Ascending aorta (tissue), 2 donors: Measurements from ENCODE around the gene IL22RA2. TPM values are rescaled to one million over a fixed set of nuclear protein-coding genes. Genes with fewer than 3 reads are reported as not detected.

Experiments
- DNase-seq, 2 donors: peaks; one replicate each; pipeline ENCODE4 v3.0.0-alpha.2; 2019; ENCODE audit warnings: low spot score in 2 of 2
- H3K27ac ChIP-seq, 2 donors: fragments of 200-600 bp; sonication (generic); one replicate each; pipeline ENCODE4 v1.5.1; 2016 to 2017; ENCODE audit warnings: mild to moderate bottlenecking in 1 of 2
- H3K27me3 ChIP-seq: fragments of 200-600 bp; sonication (generic); one replicate; pipeline ENCODE4 v1.5.1; 2017
- H3K36me3 ChIP-seq, 2 donors: fragments of 200-600 bp; sonication (generic); one replicate each; pipeline ENCODE4 v1.5.1; 2016
- H3K4me1 ChIP-seq, 2 donors: fragments of 200-600 bp; sonication (generic); one replicate each; pipeline ENCODE4 v1.5.1; 2016 to 2017; ENCODE audit warnings: mild to moderate bottlenecking in 1 of 2
- H3K4me3 ChIP-seq, 2 donors: fragments of 200-600 bp; sonication (generic); one replicate each; pipeline ENCODE4 v1.5.1; 2016 to 2017; ENCODE audit warnings: mild to moderate bottlenecking in 1 of 2
- H3K9me3 ChIP-seq, 2 donors: fragments of 200-600 bp; sonication (generic); one replicate each; pipeline ENCODE4 v1.5.1; 2016
- intact Hi-C: fragments of 100-400 bp; cut with DNase I; formaldehyde crosslinking; loops from one replicate; pipeline ENCODE4 v1.15.1; 2023
- total RNA-seq: library from RNA; depleted of rRNA; stranded (reverse); fragments of >200 nt; gene quantifications from one replicate; pipeline ENCODE4 v1.1.0, GENCODE V29; 2016
- TF ChIP-seq, protein P1 (sequence below), 3 experiments: fragments of 200-600 bp in 2 of 3; fragments of 450-650 bp in 1 of 3; sonication (generic) in 2 of 3; IDR thresholded peaks; one replicate each; pipeline ENCODE4 v1.5.1; 2016 to 2019; ENCODE audit warnings: antibody characterized with exemption in 3 of 3, mild to moderate bottlenecking in 1 of 3, moderate library complexity in 1 of 3

The IL22RA2 gene
- total RNA-seq, 1 donor from 2014 or later, result not detected

DNA sequence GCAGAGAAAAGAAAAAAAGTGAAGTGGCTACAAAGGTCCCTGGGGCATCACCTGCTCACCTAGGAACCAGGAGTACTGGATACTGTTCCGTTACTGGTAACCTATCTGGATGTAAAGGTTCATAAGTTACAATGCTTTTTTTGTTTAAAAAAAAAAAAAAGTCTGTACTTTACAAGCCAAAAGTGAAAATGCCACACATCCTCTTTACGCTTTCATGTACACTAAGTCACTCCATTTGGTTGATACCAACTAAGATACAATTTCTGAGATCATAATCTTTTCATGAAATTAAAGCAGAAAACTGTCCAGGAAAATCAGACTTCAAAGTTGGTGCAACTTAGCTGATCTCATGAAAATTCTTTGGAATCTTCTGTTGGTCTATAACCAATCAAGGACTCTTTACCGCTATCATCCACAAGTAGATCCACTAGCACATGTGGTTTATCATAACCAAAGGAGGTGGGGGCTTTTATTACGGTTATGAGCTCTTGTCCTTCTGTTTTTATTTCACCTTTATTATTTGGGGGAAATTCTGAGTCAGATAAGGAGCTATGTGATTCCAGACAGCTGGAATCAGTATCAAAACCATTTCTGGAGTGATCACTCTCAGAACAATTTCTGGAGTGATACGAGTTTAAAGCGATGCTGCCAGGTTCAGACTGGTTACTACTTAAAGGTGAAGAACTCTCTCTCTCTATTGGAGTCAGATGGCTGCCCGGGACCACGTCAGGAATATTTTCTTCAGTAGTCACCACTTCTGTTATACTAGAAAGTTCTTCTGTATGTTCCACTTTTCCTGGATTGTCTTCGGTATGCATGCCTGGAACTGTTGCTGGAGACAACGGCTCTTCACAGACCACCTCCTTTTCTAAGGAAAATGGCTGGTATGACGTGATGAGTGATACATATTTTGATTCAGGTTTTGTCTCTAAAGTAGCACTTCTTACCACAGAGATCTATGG is 24.5 kb upstream of the IL22RA2 start:
- DNase-seq, result no peak
- no peaks in the 10 kb centered on the region for H3K9me3 ChIP-seq
- H3K27ac ChIP-seq, result no peak overlapping the region
- H3K27me3 ChIP-seq, result no peaks in the 10 kb centered on the region
- TF ChIP-seq, protein P1, sequence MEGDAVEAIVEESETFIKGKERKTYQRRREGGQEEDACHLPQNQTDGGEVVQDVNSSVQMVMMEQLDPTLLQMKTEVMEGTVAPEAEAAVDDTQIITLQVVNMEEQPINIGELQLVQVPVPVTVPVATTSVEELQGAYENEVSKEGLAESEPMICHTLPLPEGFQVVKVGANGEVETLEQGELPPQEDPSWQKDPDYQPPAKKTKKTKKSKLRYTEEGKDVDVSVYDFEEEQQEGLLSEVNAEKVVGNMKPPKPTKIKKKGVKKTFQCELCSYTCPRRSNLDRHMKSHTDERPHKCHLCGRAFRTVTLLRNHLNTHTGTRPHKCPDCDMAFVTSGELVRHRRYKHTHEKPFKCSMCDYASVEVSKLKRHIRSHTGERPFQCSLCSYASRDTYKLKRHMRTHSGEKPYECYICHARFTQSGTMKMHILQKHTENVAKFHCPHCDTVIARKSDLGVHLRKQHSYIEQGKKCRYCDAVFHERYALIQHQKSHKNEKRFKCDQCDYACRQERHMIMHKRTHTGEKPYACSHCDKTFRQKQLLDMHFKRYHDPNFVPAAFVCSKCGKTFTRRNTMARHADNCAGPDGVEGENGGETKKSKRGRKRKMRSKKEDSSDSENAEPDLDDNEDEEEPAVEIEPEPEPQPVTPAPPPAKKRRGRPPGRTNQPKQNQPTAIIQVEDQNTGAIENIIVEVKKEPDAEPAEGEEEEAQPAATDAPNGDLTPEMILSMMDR (IDR thresholded peaks at IDR 0.05), result no peak
- peaks cover 40 to 52% of the 10 kb centered on the region in 2 donors for H3K36me3 ChIP-seq
- H3K4me1 ChIP-seq, result no peaks in the 10 kb centered on the region
- intact Hi-C loops, result no loop called here
- H3K4me3 ChIP-seq, result no peak overlapping the region

DNA sequence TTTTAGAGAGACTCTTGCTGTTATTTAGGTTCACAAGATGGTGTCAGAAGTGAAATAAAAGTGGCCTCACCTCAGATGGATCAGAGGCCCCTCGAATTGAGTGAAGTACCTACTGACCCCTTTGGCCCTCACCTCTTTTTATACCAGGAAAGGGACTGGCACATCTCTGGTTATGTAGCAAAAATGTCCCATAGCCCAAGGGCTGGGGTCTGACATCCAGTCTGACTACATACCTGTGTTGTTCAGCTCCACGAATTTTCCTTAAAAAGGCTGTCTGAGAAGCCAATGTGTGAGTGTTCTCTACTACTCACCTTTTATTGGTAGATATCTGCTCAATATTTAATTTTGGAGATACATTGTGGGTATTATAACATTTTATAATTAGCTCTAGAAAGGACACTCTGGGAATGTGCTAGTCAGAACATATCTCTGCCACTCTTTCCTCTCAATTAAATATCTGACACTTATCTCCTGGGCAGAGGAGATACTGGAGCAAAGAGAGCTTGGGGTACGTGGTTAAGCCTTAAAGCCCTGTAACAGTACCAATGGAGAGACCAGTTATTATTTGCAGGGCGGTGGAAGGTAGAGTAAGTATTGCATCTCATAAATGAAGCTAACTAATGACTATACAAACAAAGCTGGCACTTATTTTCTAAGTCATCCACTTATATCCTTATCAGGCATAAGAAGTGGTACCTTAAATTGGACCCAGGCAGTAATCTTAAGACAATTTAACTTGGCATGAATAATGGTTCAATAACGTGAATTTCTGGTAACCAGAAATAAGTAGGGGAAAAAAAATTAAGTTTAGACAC is 20.0 kb upstream of the IL22RA2 start:
- H3K4me1 ChIP-seq, result peaks cover 0 to 3% of the 10 kb centered on the region in 2 donors
- H3K4me3 ChIP-seq, result no peak overlapping the region
- no peak for DNase-seq
- H3K36me3 ChIP-seq, result peaks cover 7 to 16% of the 10 kb centered on the region in 2 donors
- intact Hi-C loops, result no loop called here
- TF ChIP-seq, protein P1 (IDR thresholded peaks at IDR 0.05), result no peak
- no peak overlapping the region for H3K27ac ChIP-seq
- no peaks in the 10 kb centered on the region for H3K9me3 ChIP-seq
- H3K27me3 ChIP-seq, result no peaks in the 10 kb centered on the region

DNA sequence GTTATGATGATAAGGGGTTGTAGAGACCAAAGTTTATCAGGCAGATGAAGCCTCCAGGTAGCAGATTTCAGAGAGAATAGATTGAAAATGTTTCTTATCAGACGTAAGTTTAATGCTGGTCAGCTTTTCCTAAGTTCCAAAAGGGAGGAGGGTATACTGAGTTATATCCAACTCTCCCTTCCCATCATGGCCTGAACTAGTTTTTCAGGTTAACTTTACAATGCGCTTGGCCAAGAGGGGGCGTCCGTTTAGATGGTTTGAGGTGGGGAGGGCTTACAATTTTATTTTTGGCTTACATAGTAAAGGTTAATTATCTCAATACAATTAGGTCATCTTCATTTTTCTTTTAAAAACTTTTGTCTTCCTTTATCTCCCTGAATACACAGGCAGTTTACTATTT is 19.4 kb upstream of the IL22RA2 start:
- intact Hi-C loops, result no loop called here
- Histone ChIP-seq H3K4me1 (peaks cover 0 to 3% of the 10 kb centered on the region in 2 donors), H3K27me3 (no peaks in the 10 kb centered on the region), H3K9me3 (no peaks in the 10 kb centered on the region), H3K4me3 (no peak overlapping the region), H3K36me3 (peaks cover under 1 to 10% of the 10 kb centered on the region in 2 donors), H3K27ac (no peak overlapping the region)
- TF ChIP-seq, protein P1 (IDR thresholded peaks at IDR 0.05), result no peak
- no peak for DNase-seq

DNA sequence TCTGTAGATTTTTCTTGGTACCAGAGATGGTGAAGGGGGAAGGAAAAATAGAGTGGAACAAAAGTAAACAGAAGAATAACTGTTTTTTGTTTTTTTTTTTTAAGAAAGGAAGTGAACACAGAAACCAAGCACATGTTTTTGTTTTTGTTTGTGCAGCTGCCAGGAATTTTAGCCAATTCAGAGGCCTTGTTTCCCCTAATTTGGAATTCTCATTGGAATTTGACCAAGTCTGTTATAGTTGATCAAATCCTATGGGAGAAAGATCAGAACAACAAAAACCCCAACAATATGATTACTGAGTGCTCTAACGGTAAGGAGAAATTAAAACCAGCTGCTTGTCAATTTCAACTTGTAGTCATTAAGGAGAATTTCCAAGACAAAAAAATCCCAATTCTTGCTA is 18.2 kb upstream of the IL22RA2 start:
- TF ChIP-seq, protein P1 (IDR thresholded peaks at IDR 0.05), result no peak
- no peak for DNase-seq
- Histone ChIP-seq H3K27me3 (no peaks in the 10 kb centered on the region), H3K4me1 (peaks cover 0 to 3% of the 10 kb centered on the region in 2 donors), H3K9me3 (peaks cover 0 to 3% of the 10 kb centered on the region in 2 donors), H3K27ac (no peak overlapping the region), H3K36me3 (no peaks in the 10 kb centered on the region), H3K4me3 (no peak overlapping the region)
- intact Hi-C loops, result no loop called here

DNA sequence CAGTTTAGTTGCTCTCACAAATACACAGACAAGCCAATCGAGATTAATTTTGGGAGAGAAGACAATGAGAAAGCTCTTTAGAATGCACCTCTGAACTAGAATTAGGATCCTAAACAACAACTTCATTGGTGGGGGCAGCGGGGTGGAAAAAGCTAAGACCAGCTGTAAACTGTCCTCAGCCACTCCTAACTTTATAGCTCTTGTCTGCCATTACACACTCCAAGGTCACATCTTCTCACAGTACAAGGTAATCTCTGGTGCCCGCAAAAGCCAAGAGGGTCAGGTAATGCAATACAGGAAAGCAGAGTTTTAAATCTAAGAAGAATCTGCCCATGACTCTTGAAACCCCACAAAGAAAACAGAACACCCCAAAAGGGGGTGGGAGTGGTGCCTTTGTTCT is 17.8 kb upstream of the IL22RA2 start:
- Histone ChIP-seq H3K27ac (no peak overlapping the region), H3K9me3 (peaks cover 0 to 3% of the 10 kb centered on the region in 2 donors), H3K36me3 (no peaks in the 10 kb centered on the region), H3K4me1 (peaks cover 0 to 3% of the 10 kb centered on the region in 2 donors), H3K4me3 (no peak overlapping the region), H3K27me3 (no peaks in the 10 kb centered on the region)
- no peak for DNase-seq
- TF ChIP-seq, protein P1 (IDR thresholded peaks at IDR 0.05), result no peak
- intact Hi-C loops, result no loop called here
